Measurements from ENCODE around the gene NCF2. TPM values are rescaled to one million over a fixed set of nuclear protein-coding genes. Genes with fewer than 3 reads are reported as not detected.
A peak's percentile ranks its signal among the peaks of the same experiment; 100 is the strongest.

Gene NCF2
- not detected in 2 replicates for total RNA-seq
- long read RNA-seq, partial matches to known transcripts = 1 of 1 reads
- long read RNA-seq, other reads (novel, unspliced or antisense) = 0 of 1 reads

GRCh38 chr1:183590244-183591191 is at the start of gene NCF2:
TSS of gene NCF2 (minus strand) at chr1:183590459. CDS start at chr1:183590329, 130 bp downstream.
- H3K27ac Mint-ChIP-seq (ENCODE audit: unreplicated experiment) = no peak within 1 kb of the TSS
- H3K36me3 Mint-ChIP-seq (ENCODE audit: unreplicated experiment) = no peaks in the 10 kb centered on the region
- H3K4me1 Mint-ChIP-seq (ENCODE audit: unreplicated experiment) = no peaks in the 10 kb centered on the region
- TF ChIP-seq CTCF (IDR thresholded peaks at IDR 0.05) = no peak
- peaks cover 5% of the 10 kb centered on the region for H3K27me3 Mint-ChIP-seq (ENCODE audit: unreplicated experiment)
- H3K4me3 Mint-ChIP-seq (ENCODE audit: unreplicated experiment) = no peak within 1 kb of the TSS
- no peaks in the 10 kb centered on the region for H3K9me3 Mint-ChIP-seq (ENCODE audit: unreplicated experiment)
- no peak for DNase-seq (ENCODE audit: extremely low spot score, unreplicated experiment)

- H3K9me3 Mint-ChIP-seq (ENCODE audit: unreplicated experiment) = no peaks in the 10 kb centered on the region
- H3K4me1 Mint-ChIP-seq (ENCODE audit: unreplicated experiment) = peaks cover 17% of the 10 kb centered on the region
- TF ChIP-seq CTCF (IDR thresholded peaks at IDR 0.05) = no peak
- H3K4me3 Mint-ChIP-seq (ENCODE audit: unreplicated experiment) = no peak overlapping the region
- H3K36me3 Mint-ChIP-seq (ENCODE audit: unreplicated experiment) = no peaks in the 10 kb centered on the region
- no peak overlapping the region for H3K27ac Mint-ChIP-seq (ENCODE audit: unreplicated experiment)
- no peak for DNase-seq (ENCODE audit: extremely low spot score, unreplicated experiment)
- H3K27me3 Mint-ChIP-seq (ENCODE audit: unreplicated experiment) = no peaks in the 10 kb centered on the region
These were observed 48.6 kb upstream of the NCF2 start for GRCh38 chr1:183638649-183639387.

- Mint-ChIP-seq H3K4me1 (ENCODE audit: unreplicated experiment) (peaks cover 34% of the 10 kb centered on the region), H3K27me3 (ENCODE audit: unreplicated experiment) (no peaks in the 10 kb centered on the region), H3K4me3 (ENCODE audit: unreplicated experiment) (peak overlapping the region; percentile 100), H3K9me3 (ENCODE audit: unreplicated experiment) (no peaks in the 10 kb centered on the region), H3K27ac (ENCODE audit: unreplicated experiment) (peak overlapping the region; percentile 100), H3K36me3 (ENCODE audit: unreplicated experiment) (peaks cover 2% of the 10 kb centered on the region)
- TF ChIP-seq CTCF (IDR thresholded peaks at IDR 0.05) = no peak
- no peak for DNase-seq (ENCODE audit: extremely low spot score, unreplicated experiment)
These were observed 46.5 kb upstream of the NCF2 start for GRCh38 chr1:183636783-183637182.

- DNase-seq (ENCODE audit: extremely low spot score, unreplicated experiment) = no peak
- Mint-ChIP-seq H3K27me3 (ENCODE audit: unreplicated experiment) (no peaks in the 10 kb centered on the region), H3K36me3 (ENCODE audit: unreplicated experiment) (peaks cover 3% of the 10 kb centered on the region), H3K27ac (ENCODE audit: unreplicated experiment) (peak overlapping the region; percentile 100), H3K4me3 (ENCODE audit: unreplicated experiment) (peak overlapping the region; percentile 100), H3K9me3 (ENCODE audit: unreplicated experiment) (no peaks in the 10 kb centered on the region), H3K4me1 (ENCODE audit: unreplicated experiment) (peaks cover 36% of the 10 kb centered on the region)
- no peak for TF ChIP-seq CTCF (IDR thresholded peaks at IDR 0.05)
These were observed 46.0 kb upstream of the NCF2 start for GRCh38 chr1:183636334-183636682.

All from osteocyte (in vitro differentiated cells).